NCI-H146 (cell line): ENCODE data around the gene ZWILCH.
A peak's percentile ranks its signal among the peaks of the same experiment; 100 is the strongest.

Source experiments
- DNase-seq: peaks from one replicate; lab custom pipeline; 2025; lab: John Stamatoyannopoulos, UW

ZWILCH gene

DNA sequence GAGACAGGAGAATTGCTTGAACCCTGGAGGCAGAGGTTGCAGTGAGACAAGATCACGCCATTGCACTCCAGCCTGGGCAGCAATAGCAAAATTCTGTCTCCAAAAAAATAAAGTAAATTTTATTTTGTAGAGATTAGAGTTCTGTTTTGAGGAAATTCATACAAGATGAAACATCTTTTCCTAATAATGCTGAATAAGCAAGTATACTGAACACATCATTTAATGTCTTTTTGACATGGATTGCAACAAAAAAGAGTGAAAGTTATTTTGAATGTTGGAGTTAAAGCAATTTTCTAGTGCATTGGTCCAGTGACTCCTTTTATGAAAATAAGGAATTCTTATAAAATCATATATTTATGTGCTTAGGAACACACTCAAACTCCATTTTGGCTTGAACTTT, 40.1 kb downstream of the ZWILCH start:
- DNase-seq: no peak

DNA sequence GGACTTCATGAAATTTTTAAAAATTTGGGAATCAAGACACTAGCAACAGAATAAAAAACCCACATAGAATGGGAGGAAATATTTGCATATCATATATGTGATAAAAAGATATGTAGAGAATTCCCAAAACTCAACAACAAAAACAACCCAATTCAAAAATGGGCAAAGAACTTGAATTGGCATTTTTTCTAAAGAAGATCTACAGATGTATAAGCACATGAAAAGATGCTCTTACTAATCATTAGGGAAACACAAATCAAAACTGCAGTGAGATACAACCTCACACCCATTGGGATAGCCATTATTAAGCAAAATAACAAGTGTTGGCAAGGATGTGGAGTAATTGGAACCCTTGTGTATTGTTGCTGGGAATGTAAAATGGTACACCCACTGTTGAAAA, 50.6 kb downstream of the ZWILCH start:
- no peak for DNase-seq

DNA sequence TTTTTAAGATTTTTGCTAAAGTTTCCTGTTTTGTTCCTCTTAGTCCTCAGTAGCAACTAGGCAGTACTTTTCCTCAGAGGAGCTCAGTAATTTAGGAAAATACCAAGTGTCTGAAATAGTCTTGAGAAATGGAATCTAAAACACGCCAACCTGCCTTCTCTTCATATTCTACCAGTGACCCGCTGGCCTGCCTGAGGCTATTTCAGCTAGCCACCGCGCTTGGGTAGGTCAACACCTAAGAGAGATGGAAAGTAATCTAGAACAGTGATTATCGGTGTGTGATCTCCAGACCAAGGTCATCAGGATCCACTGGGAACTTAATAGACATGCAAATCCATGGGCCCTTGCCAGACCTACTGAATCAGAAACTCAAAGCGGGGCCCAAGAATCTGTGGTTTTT, 53.1 kb downstream of the ZWILCH start:
- no peak for DNase-seq

DNA sequence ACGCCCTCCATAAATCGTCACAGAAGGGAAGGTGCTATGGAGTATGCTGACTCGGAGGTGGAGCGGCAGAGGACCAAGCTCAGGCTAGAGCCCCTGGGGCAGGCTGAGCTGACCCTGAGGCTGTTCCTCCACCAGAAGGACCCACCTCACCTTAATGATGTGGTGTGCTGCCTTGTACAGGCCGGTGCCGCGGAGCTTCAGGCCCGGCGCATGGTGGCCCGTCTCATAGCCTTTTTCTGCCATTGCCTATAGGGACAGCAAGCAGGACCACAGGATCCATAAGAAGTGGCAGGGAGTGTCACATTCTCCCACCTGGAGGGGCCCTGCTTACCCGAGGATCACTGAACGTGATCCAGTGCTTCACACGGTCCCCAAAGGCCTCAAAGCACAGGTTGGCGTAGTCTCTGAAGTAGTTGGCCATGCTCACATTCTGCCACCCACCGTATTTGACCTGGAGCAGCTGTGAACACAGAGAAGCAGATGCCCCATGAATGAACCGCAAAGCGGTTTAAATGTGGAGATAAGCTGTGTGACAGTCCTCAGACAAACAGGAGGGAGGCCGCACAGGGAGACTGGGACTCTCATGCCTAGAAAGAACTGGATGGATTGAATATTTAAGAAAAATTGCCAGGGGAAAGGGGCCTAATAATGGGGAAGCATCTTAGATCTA, 55.9 kb downstream of the ZWILCH start:
- peak; percentile 5 for DNase-seq

DNA sequence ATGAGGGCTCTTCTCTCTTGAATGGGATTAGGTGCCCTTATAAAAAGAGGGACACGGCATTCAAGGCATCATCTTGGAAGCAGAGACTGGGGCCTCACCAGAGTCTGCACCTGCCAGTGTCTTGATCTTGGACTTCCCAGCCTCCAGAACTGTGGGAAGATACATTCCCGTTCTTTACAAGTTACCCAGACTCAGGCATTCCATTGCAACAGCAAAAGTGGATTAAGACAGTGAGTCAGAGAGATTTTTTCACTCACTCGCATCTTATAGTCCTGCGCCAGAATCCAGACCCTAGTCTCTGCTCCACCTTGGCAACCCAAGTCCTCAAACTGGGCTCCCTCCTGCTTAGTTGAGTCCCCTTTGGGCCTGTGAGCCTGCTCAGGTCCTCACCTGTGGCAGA, 58.0 kb downstream of the ZWILCH start:
- DNase-seq: no peak

DNA sequence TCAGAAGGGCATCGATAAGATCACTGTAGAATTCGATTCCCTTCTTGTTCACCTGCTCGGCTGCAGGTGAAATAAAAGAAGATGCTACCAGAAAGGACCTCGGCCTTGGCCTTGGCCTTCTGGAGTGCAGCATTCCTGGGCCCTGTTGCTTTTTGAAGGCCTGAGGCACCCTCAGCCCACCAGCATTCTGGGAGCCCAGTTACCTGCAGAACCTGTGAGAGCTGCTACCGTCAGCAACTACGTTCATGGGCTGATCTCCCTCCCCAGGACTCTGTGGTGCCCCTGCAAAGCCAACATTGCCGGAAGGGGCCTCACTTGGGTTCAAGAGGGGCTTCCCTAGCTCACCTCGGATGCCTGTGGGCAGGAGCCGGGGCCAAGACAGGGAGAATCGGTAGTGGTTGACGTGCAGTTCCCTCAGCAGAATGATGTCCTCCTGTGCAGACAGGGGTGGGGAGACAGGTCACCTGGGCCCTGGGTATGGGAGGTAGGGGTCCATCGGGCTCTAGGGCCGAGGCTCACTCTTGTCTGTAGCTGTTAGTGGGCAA, 58.5 kb downstream of the ZWILCH start:
- DNase-seq: no peak

DNA sequence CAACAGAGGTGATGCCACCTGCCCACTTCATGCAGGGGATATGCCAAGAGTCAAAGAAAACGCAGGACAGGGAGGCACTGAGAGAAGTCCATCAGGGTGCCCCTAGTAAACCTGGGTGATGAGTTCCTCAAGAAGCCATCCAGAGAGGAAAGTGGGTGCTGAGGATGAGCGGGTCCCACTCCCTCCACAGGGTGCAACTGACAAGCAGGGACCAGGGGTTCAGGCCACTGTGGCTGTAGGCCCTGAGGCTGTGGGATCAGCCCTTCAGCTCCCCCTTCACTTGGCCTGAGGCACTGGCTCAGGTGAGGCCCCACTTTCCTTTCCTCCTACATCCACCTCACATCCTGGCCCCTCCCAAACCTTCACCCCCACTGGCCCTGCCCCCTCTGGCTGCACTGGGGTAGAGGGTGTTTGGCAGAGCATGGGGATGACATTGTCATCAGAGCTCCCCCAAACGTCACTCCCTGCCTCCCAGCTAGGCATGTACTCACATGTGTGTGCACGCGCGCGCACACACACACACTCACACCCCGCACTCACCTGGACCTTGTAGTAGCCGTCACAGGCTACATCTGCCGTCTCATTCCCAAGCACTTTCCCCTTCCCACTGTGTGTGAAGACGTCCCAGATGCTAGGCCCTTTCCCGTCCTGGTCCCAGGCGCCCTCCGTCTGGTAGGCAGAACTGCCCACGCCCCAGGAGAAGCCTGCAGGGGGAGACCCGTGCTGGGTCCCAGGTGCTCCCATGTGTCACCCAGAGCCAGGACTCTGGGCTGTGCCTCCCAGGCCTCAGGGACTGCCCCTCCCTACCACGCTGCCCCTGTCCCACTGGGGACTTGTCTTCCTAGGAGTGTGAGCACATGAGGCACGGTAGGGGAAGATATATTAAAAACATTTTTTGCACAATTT, 59.3 kb downstream of the ZWILCH start:
- DNase-seq: no peak

DNA sequence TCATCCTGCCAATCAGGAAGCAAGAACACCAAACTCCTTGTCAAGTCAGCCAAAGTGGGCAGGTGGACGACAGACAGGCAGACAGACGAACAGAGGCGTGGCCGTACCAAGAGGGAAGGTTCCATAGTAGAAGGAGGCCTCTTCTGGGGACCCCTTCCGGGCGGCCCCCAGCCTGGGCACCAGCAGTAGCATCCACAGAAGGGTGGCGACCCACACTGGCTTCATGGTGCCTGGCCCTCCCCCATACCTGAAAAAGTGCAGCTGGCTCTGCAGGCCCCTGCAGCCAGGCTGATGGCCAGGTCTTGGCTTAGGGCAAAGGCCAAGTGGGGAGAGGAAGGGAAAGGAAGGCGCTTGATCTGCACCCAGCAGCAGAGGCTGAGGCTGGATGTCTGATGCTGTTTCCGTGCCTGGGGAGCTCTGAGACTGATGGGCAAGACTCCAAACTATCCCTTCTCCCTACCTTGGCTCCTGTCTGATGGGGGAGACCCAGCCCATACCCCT, 60.1 kb downstream of the ZWILCH start:
- DNase-seq: no peak

DNA sequence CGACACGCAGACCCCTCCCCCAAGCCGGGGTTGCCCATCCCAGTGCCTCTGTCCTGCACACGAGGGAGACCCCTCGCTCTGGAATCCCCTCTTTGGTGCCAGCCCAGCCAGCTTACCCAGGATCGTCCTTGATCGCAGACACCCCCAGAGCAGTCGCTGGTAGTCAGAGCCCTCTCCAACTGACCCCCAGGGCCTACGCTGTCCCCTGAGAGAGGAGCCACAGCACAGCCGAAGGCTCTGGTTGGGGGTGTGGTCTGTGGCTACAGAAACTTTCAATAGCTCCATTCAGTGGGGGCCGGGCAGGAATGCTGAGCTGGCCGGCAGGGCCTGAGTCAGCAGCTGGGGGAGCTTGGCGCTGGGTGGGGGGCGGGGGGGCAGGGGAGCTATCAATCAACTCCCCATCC, 60.6 kb downstream of the ZWILCH start, which contains the start of gene LCTL:
LCTL (minus strand) TSS at position 258 of the 404 bp plus-strand sequence. CDS start 633 bp downstream, outside the sequence.
- no peak for DNase-seq

DNA sequence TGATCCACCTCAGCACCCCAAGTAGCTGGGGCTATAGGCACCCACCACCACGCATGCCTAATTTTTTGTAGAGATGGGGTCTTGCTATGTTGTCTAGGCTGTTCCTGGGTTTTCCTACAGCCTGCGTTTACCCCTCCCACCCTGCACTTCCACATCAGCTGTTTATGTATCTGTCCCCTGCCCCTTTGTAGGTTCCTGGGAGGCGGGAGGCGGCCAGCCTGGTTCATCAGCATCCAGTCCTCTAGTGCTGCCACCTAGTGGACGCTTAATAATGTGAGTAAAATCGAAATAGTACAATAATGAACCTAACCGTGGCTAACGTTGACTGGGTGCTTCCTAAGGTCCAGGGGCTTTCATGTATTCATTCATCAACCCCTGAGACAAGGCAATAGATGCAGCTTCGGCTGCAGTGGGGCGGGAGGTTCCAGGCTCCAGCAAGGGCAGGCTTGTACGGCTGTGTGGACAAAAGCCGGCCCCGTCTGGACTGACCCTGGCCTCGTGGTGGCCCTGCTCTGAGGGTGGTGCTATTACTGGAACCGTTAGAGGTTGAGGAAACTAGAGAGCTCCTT, 61.9 kb downstream of the ZWILCH start:
- DNase-seq: peak; percentile 79

DNA sequence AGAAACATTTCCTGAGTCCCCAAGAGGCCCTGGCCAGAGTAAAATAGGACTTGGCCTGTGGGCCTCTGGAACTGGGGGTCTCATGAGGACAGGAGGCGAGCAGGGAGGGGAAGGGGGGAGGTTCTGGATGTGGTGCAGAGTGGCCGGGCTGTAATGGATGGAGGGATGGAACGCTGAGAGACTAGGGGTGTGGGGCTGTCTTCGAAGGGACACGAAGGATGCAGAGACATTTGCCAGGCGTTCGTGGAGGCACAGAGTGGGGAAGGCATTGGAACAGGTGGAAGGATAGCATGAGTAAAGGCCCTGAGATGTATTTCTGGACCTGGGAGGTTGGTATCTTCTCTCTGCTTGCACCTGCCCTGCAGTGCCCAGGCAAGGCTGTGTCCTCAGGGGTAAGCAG, 62.8 kb downstream of the ZWILCH start:
- no peak for DNase-seq

DNA sequence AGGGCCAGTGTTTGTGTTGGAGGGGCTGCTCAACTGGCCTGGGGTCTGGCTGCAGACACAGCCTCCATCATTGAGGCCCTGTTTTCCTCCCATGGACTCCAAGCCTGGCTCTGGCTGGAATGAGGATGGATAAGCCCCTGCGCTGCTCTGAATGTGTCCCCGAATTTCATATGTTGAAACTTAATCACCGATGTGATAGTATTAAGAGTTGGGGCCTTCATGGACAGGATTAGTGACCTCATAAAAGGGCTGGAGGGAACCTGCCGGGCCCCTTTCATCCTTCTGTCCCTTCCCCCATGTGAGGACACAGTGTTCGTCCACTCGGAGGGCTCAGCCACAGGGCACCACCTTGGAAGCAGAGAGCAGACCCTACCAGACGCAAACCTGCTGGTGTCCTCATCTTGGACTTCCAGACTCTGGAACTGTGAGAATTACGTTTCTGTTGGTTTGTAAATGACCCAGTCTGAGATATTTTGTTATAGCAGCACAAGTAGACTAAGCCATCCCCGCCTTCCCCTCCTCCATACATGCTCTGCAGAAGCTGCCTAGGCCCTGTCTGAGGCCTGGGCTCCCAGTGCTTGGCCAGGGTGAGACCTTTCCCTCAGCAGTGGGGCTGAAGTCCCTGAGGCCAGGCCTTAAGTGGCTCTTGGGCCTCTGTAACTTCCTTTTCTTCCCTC, 64.5 kb downstream of the ZWILCH start:
- DNase-seq: no peak

DNA sequence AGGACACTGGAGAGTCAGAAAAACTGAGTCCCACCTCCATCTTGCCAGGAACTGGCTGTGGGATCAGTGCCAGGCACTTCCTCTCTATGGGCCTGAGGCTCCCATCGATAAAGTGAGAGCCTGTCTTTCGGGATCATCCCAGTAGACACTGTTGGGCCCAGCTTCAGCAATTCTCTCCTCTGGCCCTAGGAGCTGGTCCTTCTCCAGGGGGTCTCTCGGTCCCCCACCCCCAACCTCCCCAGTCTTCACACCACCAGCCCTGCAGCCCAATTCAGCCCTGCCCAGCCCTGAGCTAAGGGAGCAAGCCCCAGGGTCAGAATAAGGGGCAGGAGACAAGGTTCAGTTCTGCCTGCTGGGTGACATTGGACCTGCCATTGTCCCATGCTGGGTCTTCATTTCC, 65.2 kb downstream of the ZWILCH start:
- DNase-seq: no peak

DNA sequence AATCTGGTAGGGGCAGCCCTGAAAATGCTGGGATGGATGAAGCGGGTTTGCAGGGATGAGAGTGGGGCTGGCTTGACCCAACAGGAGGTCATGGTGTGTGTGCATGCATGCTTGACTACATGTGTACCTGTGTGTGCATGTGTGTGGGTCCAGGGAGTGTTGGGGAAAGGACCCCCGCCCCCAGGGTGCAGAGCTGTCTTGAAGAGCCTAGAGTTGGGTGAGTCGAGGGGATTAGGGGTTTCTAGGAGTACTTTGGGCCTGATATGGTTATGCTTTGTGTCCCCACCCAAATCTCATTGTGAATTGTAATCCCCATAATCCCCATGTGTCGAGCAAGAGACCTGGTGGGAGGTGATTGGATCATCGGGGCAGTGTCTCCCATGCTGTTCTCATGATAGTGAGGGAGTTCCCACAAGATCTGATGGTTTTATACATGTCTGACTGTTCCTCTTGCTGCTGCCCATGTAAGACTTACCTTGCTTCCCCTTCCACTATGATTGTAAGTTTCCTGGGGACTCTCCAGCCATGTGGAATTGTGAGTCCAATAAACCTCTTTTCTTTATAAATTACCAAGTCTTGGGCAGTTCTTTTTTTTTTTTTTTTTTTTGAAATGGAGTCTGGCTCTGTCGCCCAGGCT, 65.8 kb downstream of the ZWILCH start:
- DNase-seq: no peak

DNA sequence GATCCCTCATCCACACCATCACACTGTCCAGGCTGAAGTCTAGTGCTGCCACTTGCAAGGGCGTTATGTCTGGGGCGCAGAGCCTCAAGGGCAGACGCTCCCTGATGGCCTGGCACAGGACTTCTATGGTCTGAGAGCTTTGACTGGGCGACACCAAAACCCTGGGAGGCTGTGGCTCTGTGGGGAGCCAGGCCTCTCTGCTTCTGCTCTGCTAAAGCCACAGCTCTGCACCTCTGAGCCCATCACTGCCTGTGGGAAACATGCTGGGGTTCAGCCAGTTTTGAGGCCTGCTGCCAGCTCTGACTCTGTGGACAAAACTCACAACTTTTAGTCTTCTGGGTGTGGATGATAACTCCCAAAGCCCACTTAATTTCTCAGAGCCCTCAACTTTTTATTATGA, 67.0 kb downstream of the ZWILCH start:
- no peak for DNase-seq

DNA sequence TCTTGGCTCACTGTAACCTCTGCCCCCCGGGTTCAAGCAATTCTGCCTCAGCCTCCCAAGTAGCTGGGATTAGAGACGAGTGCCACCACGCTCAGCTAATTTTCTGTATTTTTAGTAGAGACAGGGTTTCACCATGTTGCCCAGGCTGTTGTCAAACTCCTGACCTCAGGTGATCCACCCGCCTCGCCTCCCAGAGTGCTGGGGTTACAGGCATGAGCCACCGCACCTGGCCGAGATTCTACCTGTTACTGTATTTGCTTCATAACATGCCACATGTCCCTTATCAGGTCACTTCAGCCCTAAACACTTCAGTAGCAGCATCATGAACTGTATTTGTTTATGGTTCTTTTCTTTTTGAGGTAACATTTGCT, 68.2 kb downstream of the ZWILCH start:
- no peak for DNase-seq

DNA sequence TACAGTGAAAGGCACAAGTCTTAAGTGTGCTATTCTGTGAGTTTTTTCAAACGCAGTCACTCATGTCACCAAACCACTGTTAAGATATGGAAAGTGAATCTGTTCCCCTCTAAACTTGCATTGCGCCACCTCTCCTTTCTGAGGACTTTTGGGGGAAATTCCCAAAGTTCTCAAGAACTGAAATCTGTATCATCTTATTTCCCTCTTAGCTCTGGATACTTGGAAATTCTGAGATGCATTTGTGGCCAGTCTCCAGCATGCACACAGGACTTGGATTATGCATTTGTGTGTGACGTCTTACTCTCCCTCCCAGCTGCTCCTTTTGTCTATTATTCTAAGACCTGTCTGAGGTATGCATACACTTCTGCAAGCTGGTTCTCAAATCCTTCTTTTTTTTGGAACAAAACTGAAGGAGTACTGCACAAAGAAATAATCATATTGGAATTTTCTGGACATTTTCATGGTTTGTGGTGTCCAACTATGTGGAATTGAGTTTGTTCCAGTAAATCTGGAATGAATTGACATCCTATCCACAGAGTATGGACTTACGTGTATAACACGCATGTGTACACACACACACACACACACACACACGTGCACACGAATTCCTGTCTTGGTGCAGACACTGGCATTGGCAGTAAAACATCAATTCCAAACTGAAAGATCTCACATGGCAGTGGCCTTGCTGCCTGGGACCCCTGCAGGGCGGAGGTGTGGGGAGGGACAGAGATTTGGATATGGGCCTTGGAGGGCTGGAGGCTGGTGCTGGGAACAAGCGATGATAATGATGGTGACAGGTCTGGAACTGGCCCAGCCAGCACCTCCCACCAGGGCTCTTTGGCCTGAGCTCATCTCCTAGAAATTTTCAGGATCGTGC, 68.8 kb downstream of the ZWILCH start:
- no peak for DNase-seq

DNA sequence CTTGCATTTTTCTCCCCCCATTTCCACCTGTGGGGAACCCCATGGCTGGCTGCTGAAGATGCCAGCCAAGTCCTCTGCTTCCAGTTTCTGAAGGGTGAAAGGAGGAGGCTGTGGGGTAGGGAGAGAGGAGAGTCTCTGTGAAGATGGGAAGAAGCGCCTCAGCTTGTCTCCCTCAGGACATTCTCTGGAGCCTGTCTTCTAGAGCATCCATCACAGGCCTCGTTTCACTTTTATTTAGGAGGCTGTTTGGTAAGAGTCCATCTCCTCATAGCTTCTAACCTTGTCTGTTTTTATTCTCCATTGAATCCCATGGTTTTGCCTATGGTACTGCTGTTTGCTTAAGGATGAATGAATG, 69.4 kb downstream of the ZWILCH start:
- DNase-seq: no peak

DNA sequence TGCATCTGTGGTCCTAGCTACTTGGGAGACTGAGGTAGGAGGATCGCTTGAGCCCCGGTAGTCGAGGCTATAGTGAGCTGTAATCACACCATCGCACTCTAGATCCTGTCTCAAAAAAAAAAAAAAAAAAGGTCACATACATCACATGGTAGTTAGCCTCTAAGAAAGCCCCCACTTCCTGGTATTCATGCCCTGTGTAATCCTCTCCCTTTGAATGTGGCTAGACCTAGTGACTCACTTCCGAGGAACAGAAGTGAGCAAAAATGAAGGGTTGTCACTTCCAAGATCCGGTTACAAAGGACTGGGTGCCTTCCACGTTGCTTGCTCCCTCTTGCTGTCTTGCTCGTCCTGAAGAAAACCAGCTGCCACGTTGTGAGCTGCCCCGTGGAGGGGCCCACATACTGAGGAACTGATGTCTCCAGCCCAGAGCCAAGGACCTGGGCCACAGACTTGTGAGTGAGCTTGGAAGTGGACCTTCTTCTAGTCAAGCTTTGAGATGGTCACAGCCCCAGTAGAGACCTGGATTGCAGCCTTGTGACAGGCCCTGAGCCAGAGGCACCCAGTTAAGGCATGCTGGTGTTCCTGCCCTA, 73.3 kb downstream of the ZWILCH start:
- no peak for DNase-seq

DNA sequence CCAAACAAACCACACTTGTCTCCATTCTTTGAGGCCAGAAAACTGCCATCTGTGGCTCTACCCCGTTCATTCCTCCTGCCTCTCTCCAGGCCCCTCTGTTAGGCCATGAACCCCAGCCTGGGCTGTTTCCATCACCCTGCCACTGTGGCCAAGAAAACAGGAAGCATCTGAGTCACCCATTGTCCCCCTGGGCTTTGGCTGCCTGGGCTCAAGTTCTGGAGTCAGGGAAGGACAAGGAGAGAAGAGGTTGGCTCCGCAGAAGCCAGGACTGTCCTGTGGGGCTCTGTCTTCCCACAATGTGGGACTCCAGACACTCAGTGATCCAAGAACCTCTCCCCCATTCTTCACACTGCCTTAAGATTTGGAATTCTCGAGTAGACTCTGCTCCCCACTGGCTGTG, 75.5 kb downstream of the ZWILCH start:
- DNase-seq: no peak
